GM12878 (cell line): ENCODE measurements around the gene ENTPD3. TPM values are rescaled to one million over a fixed set of nuclear protein-coding genes. Genes with fewer than 3 reads are reported as not detected.

Experiments
- ATAC-seq: fragments of 200-7000 bp; cut with Tn5 transposase; 3 replicates; pipeline ENCODE4 v1.9.1; 2020; ENCODE audit warnings: mild to moderate bottlenecking, moderate library complexity
- BruUV-seq: library from RNA; stranded (reverse); fragments of 400-500 nt; replicated peaks from 2 replicates; lab custom pipeline; 2021; lab: Mats Ljungman, UMichigan
- CTCF ChIA-PET: fragments of 300-600 bp; sonication (Branson Sonifier 250); formaldehyde crosslinking; extraction: SDS; loops from one replicate; lab custom pipeline; 2021; ENCODE audit warnings: inconsistent platforms; lab: Yijun Ruan, JAX
- POLR2A ChIA-PET: fragments of 350-600 bp; formaldehyde crosslinking; extraction: SDS; loops from one replicate; lab custom pipeline; 2021; ENCODE audit warnings: inconsistent platforms; lab: Charles Lee
- RAD21 ChIA-PET: fragments of 300-600 bp; sonication (Branson Sonifier 250); formaldehyde crosslinking; loops from one replicate; lab custom pipeline; 2023; ENCODE audit warnings: antibody characterized with exemption; ENCODE audit not compliant: unreplicated experiment; lab: Charles Lee
- SMC1A ChIA-PET: fragments of 300-600 bp; sonication (Branson Sonifier 250); formaldehyde crosslinking; loops from one replicate; lab custom pipeline; 2023; ENCODE audit not compliant: unreplicated experiment, uncharacterized antibody; lab: Charles Lee
- DNase-seq: peaks from one replicate; pipeline ENCODE4 v3.0.0-alpha.2; 2011; ENCODE audit warnings: low read depth, low spot score
- FAIRE-seq: peaks from 3 replicates; lab custom pipeline; 2011; peaks lifted over from hg19 to GRCh38; lab: Jason Lieb, UNC
- H2AFZ ChIP-seq: 2 replicates; pipeline ENCODE4 v1.6.0; 2011; ENCODE audit warnings: low read depth, low read length, control low read depth; ENCODE audit not compliant: control insufficient read depth
- H3K27ac ChIP-seq: 2 replicates; pipeline ENCODE4 v1.5.1; 2011; ENCODE audit warnings: control low read depth; ENCODE audit not compliant: control insufficient read depth, insufficient read depth
- H3K27me3 ChIP-seq, 2 experiments: replicated peaks in 1 of 2; 2 replicates each; pipeline versions ENCODE4 v1.6.0 to v1.6.1; 2011; ENCODE audit warnings: low read length in 1 of 2; ENCODE audit not compliant: control insufficient read depth in 2 of 2, insufficient read depth in 2 of 2
- H3K36me3 ChIP-seq, 2 experiments: 2 replicates each; pipeline ENCODE4 v1.5.1; 2011; ENCODE audit warnings: low read length in 1 of 2; ENCODE audit not compliant: control insufficient read depth in 2 of 2, insufficient read depth in 2 of 2
- H3K4me1 ChIP-seq: 2 replicates; pipeline ENCODE4 v1.6.1; 2011; ENCODE audit warnings: mild to moderate bottlenecking, low read length, moderate library complexity, mixed read lengths; ENCODE audit not compliant: control insufficient read depth, insufficient read depth
- H3K4me2 ChIP-seq: 2 replicates; pipeline ENCODE4 v1.6.0; 2011; ENCODE audit warnings: control low read depth; ENCODE audit not compliant: control insufficient read depth, insufficient read depth
- H3K4me3 ChIP-seq: fragments of 200-600 bp; sonication (generic); 2 replicates; pipeline ENCODE4 v1.5.1; 2016
- H3K79me2 ChIP-seq: 2 replicates; pipeline ENCODE4 v1.6.0; 2011; ENCODE audit warnings: low read length; ENCODE audit not compliant: control insufficient read depth, insufficient read depth
- H3K9ac ChIP-seq: 2 replicates; pipeline ENCODE4 v1.8.0; 2011; ENCODE audit warnings: low read length, control low read depth, mixed read lengths; ENCODE audit not compliant: control insufficient read depth, insufficient read depth
- H3K9me3 ChIP-seq: replicated peaks from 3 replicates; pipeline ENCODE4 v1.5.1; 2011; ENCODE audit warnings: mild to moderate bottlenecking, low read length; ENCODE audit not compliant: control insufficient read depth, insufficient read depth
- H4K20me1 ChIP-seq: 2 replicates; pipeline ENCODE4 v1.6.0; 2011; ENCODE audit not compliant: control insufficient read depth, insufficient read depth
- HDGF ChIP-seq: fragments of 450-650 bp; IDR thresholded peaks from 2 replicates; pipeline ENCODE4 v1.6.1; 2016; ENCODE audit warnings: antibody characterized with exemption
- NFIC ChIP-seq: IDR thresholded peaks from 2 replicates; pipeline ENCODE4 v1.6.1; 2012; ENCODE audit warnings: low read depth, mild to moderate bottlenecking, inconsistent platforms, low read length, moderate library complexity
- RFX5 ChIP-seq: IDR thresholded peaks from 2 replicates; pipeline ENCODE4 v1.6.1; 2011; ENCODE audit warnings: low read depth, low read length, improper control_type of control experiment
- SREBF1 ChIP-seq: IDR thresholded peaks from 2 replicates; pipeline ENCODE4 v1.6.1; 2012; ENCODE audit warnings: mild to moderate bottlenecking, low read length
- ZBED1 ChIP-seq: IDR thresholded peaks from 2 replicates; pipeline ENCODE4 v1.6.1; 2016; ENCODE audit warnings: borderline replicate concordance
- ZNF592 ChIP-seq: fragments of 450-650 bp; IDR thresholded peaks from 2 replicates; pipeline ENCODE4 v1.6.1; 2017; ENCODE audit warnings: mild to moderate bottlenecking, moderate library complexity
- in situ Hi-C: fragments of 300-500 bp; cut with MboI; formaldehyde crosslinking; loops from 9 replicates; pipeline ENCODE4 v1.14.3; 2018; ENCODE audit warnings: mixed read lengths
- intact Hi-C: fragments of 100-400 bp; cut with micrococcal nuclease; formaldehyde crosslinking; loops from one replicate; pipeline ENCODE4 v1.14.2; 2022; ENCODE audit not compliant: unreplicated experiment
- polyA plus RNA-seq, 11 experiments: library from polyadenylated mRNA; depleted of rRNA in 4 of 11; unstranded in 6 of 11; stranded (reverse) in 5 of 11; fragments of >200 nt; fragmentation: Nextera tagmentation in 4 of 11; fragmentation: Illumina TruSeq in 1 of 11; extraction: Ambion mirVana in 4 of 11; extraction: Trizol in 1 of 11; gene quantifications; 1 replicate in 1 of 11; 2 replicates in 10 of 11; pipeline versions ENCODE4 v1.2.1 to v1.2.3, GENCODE V29; 2011 to 2016; ENCODE audit warnings: inconsistent platforms in 2 of 11, missing spikeins in 2 of 11, low read depth in 1 of 11
- total RNA-seq, 4 experiments: library from RNA; depleted of rRNA in 3 of 4; stranded (reverse); fragments of >200 nt in 3 of 4; fragmentation: Illumina TruSeq in 1 of 4; extraction: Trizol in 1 of 4; gene quantifications; 2 replicates each; pipeline versions ENCODE4 v1.2.1 to v1.2.3, GENCODE V29; 2013 to 2021
- TF ChIP-seq, protein P1 (sequence below): fragments of 450-650 bp; formaldehyde crosslinking; IDR thresholded peaks from 2 replicates; pipeline ENCODE4 v1.5.0; 2022; ENCODE audit warnings: mild to moderate bottlenecking, missing genetic modification characterization
- TF ChIP-seq, protein P2 (sequence below): fragments of 450-650 bp; conservative IDR thresholded peaks from 2 replicates; pipeline ENCODE4 v1.6.1; 2017; ENCODE audit warnings: mild to moderate bottlenecking, moderate library complexity
- TF ChIP-seq, protein P3 (sequence below): IDR thresholded peaks from 2 replicates; pipeline ENCODE4 v1.6.1; 2011; ENCODE audit warnings: borderline replicate concordance, low read depth, mild to moderate bottlenecking, moderate library complexity, mixed read lengths, low read length; ENCODE audit not compliant: insufficient read depth; ENCODE audit errors: extremely low read length

The ENTPD3 gene
- total and polyA plus RNA-seq, 10 of the 15 experiments (the other 5 are each of a cell fraction or from before 2014, with no cell fraction given) = 0.03 TPM; not detected in 9

GRCh38 chr3:40450438-40450837 lies 63.5 kb downstream of the ENTPD3 start (continued):
- TF ChIP-seq, protein P1, sequence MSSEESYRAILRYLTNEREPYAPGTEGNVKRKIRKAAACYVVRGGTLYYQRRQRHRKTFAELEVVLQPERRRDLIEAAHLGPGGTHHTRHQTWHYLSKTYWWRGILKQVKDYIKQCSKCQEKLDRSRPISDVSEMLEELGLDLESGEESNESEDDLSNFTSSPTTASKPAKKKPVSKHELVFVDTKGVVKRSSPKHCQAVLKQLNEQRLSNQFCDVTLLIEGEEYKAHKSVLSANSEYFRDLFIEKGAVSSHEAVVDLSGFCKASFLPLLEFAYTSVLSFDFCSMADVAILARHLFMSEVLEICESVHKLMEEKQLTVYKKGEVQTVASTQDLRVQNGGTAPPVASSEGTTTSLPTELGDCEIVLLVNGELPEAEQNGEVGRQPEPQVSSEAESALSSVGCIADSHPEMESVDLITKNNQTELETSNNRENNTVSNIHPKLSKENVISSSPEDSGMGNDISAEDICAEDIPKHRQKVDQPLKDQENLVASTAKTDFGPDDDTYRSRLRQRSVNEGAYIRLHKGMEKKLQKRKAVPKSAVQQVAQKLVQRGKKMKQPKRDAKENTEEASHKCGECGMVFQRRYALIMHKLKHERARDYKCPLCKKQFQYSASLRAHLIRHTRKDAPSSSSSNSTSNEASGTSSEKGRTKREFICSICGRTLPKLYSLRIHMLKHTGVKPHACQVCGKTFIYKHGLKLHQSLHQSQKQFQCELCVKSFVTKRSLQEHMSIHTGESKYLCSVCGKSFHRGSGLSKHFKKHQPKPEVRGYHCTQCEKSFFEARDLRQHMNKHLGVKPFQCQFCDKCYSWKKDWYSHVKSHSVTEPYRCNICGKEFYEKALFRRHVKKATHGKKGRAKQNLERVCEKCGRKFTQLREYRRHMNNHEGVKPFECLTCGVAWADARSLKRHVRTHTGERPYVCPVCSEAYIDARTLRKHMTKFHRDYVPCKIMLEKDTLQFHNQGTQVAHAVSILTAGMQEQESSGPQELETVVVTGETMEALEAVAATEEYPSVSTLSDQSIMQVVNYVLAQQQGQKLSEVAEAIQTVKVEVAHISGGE (CRISPR knock-in tag) = no peak
- TF ChIP-seq SREBF1 = no peak
- TF ChIP-seq, protein P2, sequence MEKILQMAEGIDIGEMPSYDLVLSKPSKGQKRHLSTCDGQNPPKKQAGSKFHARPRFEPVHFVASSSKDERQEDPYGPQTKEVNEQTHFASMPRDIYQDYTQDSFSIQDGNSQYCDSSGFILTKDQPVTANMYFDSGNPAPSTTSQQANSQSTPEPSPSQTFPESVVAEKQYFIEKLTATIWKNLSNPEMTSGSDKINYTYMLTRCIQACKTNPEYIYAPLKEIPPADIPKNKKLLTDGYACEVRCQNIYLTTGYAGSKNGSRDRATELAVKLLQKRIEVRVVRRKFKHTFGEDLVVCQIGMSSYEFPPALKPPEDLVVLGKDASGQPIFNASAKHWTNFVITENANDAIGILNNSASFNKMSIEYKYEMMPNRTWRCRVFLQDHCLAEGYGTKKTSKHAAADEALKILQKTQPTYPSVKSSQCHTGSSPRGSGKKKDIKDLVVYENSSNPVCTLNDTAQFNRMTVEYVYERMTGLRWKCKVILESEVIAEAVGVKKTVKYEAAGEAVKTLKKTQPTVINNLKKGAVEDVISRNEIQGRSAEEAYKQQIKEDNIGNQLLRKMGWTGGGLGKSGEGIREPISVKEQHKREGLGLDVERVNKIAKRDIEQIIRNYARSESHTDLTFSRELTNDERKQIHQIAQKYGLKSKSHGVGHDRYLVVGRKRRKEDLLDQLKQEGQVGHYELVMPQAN = no peak

DNA sequence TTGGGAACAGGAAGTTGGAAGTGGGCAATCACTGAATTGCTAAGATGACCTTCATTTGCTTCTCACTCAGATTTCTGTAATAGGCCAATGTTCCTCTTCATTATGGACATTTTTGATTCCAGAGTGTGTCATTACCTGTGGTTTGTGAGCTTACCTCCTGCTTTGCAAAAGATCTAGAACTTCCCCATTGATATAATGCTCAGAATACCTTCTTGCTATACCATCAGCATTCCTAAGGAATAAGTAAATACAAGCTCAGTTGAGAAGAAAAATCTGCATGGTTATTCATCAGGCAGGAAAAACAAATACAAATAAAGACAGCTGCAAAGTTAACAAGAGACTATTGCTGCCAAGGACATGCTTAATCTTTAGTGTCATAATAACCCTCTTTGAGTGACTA lies 64.6 kb downstream of the ENTPD3 start:
- RAD21 ChIA-PET = no interaction called here
- no peaks in the 10 kb centered on the region for H3K27me3 ChIP-seq
- ATAC-seq = no peak
- no peak overlapping the region for H2AFZ ChIP-seq
- SMC1A ChIA-PET = interaction anchor here (0.7 to 1.5 kb wide), 4 partner anchors 67 to 260 kb away, joined by 3 to 5 read pairs (median 3); no protein-coding TSS in a partner anchor
- H4K20me1 ChIP-seq = no peaks in the 10 kb centered on the region
- BruUV-seq = no TSS peak
- H3K27ac ChIP-seq = no peak overlapping the region
- in situ Hi-C loops (no loop called here), intact Hi-C loops (loop anchor here (5.0 to 10.0 kb wide), 3 partner anchors 76 to 257 kb away; no protein-coding TSS in a partner anchor)
- no peaks in the 10 kb centered on the region; the same call in 1 of the 2 replicates for H3K4me1 ChIP-seq
- no peaks in the 10 kb centered on the region for H3K9me3 ChIP-seq
- H3K79me2 ChIP-seq = no peaks in the 10 kb centered on the region; the same call in 1 of the 2 replicates
- no peak overlapping the region for H3K4me2 ChIP-seq
- no peak overlapping the region for H3K9ac ChIP-seq
- FAIRE-seq = no peak
- no peak overlapping the region for H3K4me3 ChIP-seq
- POLR2A ChIA-PET = interaction anchor here (1.3 kb wide), 2 partner anchors 75 to 142 kb away, joined by 3 to 4 read pairs; partner anchors contain the start of gene EIF1B
- H3K36me3 ChIP-seq = no peaks in the 10 kb centered on the region
- CTCF ChIA-PET = interaction anchor here (0.7 to 1.1 kb wide), 2 partner anchors 14 to 125 kb away, joined by 3 read pairs; no protein-coding TSS in a partner anchor
- no peak for DNase-seq
- TF ChIP-seq NFIC (no peak), ZNF592 (no peak), HDGF (no peak), ZBED1 (no peak), RFX5 (no peak)
- TF ChIP-seq, protein P3, sequence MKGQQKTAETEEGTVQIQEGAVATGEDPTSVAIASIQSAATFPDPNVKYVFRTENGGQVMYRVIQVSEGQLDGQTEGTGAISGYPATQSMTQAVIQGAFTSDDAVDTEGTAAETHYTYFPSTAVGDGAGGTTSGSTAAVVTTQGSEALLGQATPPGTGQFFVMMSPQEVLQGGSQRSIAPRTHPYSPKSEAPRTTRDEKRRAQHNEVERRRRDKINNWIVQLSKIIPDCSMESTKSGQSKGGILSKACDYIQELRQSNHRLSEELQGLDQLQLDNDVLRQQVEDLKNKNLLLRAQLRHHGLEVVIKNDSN = no peak
